ENCODE results near the gene TRIM22. TPM values are rescaled to one million over a fixed set of nuclear protein-coding genes. Genes with fewer than 3 reads are reported as not detected.
"Not testable (repeated sequence)": the region's sequence is repeated elsewhere in the genome, so short reads cannot be mapped to it uniquely, and the experiment has no call there.

Gene TRIM22
- total and polyA plus RNA-seq, 9 donors = 31.0 to 84.4 (median 68.5) TPM

DNA sequence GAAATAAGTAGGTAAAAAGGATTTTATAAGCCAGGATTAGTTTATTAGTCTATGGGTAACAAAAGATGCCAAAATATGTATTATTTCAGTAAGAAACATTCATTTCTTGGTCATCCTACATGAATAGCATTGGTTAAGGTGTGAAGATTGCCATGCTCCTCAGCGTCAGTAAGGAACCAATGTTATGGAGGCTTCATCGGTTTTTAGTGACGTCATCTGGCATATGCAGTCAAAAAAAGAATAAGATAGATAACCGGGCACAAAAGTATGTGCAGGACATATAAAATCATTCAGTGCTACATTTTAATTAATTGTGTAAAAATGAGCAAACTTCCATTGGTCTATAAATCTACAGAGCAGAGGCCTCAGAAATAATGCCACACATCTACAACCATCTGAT, 34.1 kb upstream of the TRIM22 start:
- WGBS, 3 donors = 94 to 95% (median 95%) methylated on average over 4 of the region's 4 CpGs
- intact Hi-C loops (cut with DNase I) = no loop called here
- no peaks in the 10 kb centered on the region for H3K27me3 ChIP-seq
- TF ChIP-seq EP300 (IDR thresholded peaks at IDR 0.05) (no peak), POLR2A (IDR thresholded peaks at IDR 0.05) (no peak)
- TF ChIP-seq, protein P1, sequence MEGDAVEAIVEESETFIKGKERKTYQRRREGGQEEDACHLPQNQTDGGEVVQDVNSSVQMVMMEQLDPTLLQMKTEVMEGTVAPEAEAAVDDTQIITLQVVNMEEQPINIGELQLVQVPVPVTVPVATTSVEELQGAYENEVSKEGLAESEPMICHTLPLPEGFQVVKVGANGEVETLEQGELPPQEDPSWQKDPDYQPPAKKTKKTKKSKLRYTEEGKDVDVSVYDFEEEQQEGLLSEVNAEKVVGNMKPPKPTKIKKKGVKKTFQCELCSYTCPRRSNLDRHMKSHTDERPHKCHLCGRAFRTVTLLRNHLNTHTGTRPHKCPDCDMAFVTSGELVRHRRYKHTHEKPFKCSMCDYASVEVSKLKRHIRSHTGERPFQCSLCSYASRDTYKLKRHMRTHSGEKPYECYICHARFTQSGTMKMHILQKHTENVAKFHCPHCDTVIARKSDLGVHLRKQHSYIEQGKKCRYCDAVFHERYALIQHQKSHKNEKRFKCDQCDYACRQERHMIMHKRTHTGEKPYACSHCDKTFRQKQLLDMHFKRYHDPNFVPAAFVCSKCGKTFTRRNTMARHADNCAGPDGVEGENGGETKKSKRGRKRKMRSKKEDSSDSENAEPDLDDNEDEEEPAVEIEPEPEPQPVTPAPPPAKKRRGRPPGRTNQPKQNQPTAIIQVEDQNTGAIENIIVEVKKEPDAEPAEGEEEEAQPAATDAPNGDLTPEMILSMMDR (IDR thresholded peaks at IDR 0.05) = no peak
- no peak for DNase-seq
- no peaks in the 10 kb centered on the region for H3K9me3 ChIP-seq
- no peaks in the 10 kb centered on the region for H3K36me3 ChIP-seq
- H3K4me3 ChIP-seq = no peak overlapping the region
- no peaks in the 10 kb centered on the region for H3K4me1 ChIP-seq (ENCODE audit: insufficient read depth)
- no peak overlapping the region for H3K27ac ChIP-seq

DNA sequence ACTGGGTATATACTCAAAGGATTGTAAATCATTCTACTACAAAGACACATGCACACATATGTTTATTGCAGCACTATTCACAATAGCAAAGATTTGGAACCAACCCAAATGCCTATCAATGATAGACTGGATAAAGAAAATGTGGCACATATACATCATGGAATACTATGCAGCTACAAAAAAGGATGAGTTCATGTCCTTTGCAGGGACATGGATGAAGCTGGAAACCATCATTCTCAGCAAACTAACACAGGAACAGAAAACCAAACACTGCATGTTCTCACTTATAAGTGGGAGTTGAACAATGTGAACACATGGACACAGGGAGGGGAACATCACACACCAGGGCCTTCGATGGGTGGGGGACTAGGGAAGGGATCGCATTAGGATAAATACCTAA, 32.6 kb upstream of the TRIM22 start:
- DNase-seq; H3K4me3 ChIP-seq; H3K9me3 ChIP-seq; H3K27ac ChIP-seq; H3K36me3 ChIP-seq; H3K4me1 ChIP-seq (ENCODE audit: insufficient read depth); intact Hi-C loops (cut with DNase I); H3K27me3 ChIP-seq: not testable (repeated sequence)
- WGBS, 3 donors = 97 to 100% (median 97%) methylated on average over 2 of the region's 2 CpGs

DNA sequence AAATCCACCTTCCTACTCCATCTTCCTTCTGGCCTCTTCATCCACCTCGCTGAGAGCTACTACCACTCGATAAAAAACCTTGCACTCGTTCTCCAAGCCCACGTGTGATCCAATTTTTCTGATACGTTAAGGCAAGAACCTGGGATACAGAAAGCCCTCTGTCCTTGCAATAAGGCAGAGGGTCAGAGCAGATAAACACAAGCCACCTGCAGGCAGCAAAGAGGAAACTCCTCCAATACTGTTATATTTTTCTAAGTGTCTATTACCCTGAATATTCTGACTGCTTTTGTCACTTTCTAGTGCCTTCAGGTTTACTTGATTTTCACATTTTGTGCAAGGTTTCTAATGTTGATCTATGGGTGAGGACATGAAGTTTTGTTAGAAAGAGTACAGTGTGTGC, 31.3 kb upstream of the TRIM22 start:
- TF ChIP-seq EP300 (IDR thresholded peaks at IDR 0.05) = no peak
- TF ChIP-seq POLR2A (IDR thresholded peaks at IDR 0.05) = no peak
- TF ChIP-seq, protein P1 (IDR thresholded peaks at IDR 0.05) = no peak
- intact Hi-C loops (cut with DNase I) = no loop called here
- DNase-seq = no peak

DNA sequence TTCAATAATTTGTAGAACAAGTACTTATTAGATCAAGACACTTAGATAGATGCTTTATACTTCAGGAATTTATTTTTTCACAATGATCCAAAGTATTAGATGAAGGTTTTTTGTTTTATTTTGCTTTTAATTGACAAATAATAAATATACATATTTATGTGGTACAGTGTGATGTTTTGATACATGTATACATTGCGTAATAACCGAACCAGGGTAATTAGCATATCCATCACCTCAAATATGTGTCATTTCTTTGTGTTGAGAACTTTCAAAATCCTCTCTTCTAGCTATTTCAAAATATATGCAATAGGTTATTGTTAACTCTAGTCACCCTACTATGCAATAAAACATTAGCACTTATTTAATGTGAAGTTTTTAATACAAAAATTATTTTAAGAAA, 26.1 kb upstream of the TRIM22 start:
- H3K36me3 ChIP-seq = no peaks in the 10 kb centered on the region
- WGBS, 3 donors = 94% methylated on average over 2 of the region's 2 CpGs
- intact Hi-C loops (cut with DNase I) = no loop called here
- no peaks in the 10 kb centered on the region for H3K4me1 ChIP-seq (ENCODE audit: insufficient read depth)
- no peak for DNase-seq
- no peak for TF ChIP-seq EP300 (IDR thresholded peaks at IDR 0.05)
- no peak for TF ChIP-seq POLR2A (IDR thresholded peaks at IDR 0.05)
- TF ChIP-seq, protein P1 (IDR thresholded peaks at IDR 0.05) = no peak
- H3K9me3 ChIP-seq = no peaks in the 10 kb centered on the region
- H3K27ac ChIP-seq = no peak overlapping the region
- H3K27me3 ChIP-seq = no peaks in the 10 kb centered on the region
- H3K4me3 ChIP-seq = no peak overlapping the region

More for the DNA sequence above, 31.3 kb upstream of the TRIM22 start:
- no peaks in the 10 kb centered on the region for H3K27me3 ChIP-seq
- H3K9me3 ChIP-seq = no peaks in the 10 kb centered on the region
- no peaks in the 10 kb centered on the region for H3K36me3 ChIP-seq
- no peaks in the 10 kb centered on the region for H3K4me1 ChIP-seq (ENCODE audit: insufficient read depth)
- WGBS, 3 donors = 88 to 92% (median 90%) methylated on average over 5 of the region's 5 CpGs
- H3K4me3 ChIP-seq = no peak overlapping the region
- H3K27ac ChIP-seq = no peak overlapping the region

DNA sequence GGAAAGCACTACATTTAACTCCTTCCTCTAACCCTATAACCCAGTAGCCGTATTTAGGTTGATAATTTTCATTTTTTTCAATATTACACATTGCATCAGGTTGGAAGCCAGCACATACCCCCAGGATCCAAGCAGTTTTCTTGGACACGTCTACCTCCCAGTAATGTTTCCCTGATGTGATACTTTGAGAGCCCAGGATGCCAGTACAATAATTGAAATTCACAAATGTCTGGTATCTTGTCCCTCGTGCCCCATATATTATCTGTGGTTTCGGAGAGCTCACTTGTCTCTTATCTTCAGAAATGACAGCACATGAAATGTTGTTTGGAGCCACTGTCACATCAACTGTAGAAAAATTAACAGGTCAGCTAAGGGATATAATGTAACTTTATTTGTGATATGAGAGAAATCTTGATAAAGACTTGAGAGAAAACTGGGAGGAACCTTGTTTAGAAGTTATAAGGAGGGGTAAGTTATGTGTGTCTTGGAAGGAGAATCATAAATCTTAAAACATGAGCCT, 24.5 kb upstream of the TRIM22 start:
- Histone ChIP-seq H3K27ac (no peak overlapping the region), H3K36me3 (no peaks in the 10 kb centered on the region), H3K9me3 (no peaks in the 10 kb centered on the region), H3K27me3 (no peaks in the 10 kb centered on the region), H3K4me3 (no peak overlapping the region), H3K4me1 (ENCODE audit: insufficient read depth) (no peaks in the 10 kb centered on the region)
- DNase-seq = no peak
- TF ChIP-seq POLR2A (IDR thresholded peaks at IDR 0.05) = no peak
- TF ChIP-seq EP300 (IDR thresholded peaks at IDR 0.05) = no peak
- TF ChIP-seq, protein P1 (IDR thresholded peaks at IDR 0.05) = no peak
- 87 to 92% (median 91%) methylated on average over 4 of the region's 4 CpGs for WGBS, 3 donors
- intact Hi-C loops (cut with DNase I) = no loop called here

Measured in ovary (tissue), 9 donors.